Measurements from ENCODE around the gene NFIB.

NFIB gene

DNA sequence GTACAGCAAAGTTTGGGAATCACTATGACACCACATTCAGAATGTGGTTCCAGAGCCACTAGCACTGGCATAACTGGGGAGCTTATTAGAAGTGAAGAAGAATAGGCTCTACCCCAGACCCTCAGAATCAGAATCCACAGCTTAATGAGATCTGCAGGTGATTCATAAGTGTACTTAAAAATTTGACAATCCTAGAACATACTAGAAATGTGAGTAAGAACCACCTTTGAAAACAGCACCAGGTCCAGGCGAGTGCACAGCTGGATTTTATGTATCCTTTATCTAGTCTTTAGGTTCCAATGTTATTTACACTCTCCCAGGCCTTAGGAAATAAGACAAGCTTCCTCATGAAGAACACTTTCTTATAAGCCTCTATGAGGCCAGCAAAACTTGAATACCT is 149.0 kb downstream of the NFIB start:
- H3K4me3 ChIP-seq: no peak overlapping the region
- H3K9me3 ChIP-seq: no peaks in the 10 kb centered on the region
- H3K4me2 ChIP-seq: no peak overlapping the region
- H3K36me3 ChIP-seq: no peaks in the 10 kb centered on the region
- H3K4me1 ChIP-seq: peaks cover 4% of the 10 kb centered on the region; the same call in 1 of the 2 replicates
- H4K20me1 ChIP-seq: no peaks in the 10 kb centered on the region
- no peak for TF ChIP-seq Cebpa-rat (IDR thresholded peaks at IDR 0.05)
- no peak overlapping the region for H3K9ac ChIP-seq
- H3K27ac ChIP-seq: no peak overlapping the region
- H3K27me3 ChIP-seq: no peaks in the 10 kb centered on the region

DNA sequence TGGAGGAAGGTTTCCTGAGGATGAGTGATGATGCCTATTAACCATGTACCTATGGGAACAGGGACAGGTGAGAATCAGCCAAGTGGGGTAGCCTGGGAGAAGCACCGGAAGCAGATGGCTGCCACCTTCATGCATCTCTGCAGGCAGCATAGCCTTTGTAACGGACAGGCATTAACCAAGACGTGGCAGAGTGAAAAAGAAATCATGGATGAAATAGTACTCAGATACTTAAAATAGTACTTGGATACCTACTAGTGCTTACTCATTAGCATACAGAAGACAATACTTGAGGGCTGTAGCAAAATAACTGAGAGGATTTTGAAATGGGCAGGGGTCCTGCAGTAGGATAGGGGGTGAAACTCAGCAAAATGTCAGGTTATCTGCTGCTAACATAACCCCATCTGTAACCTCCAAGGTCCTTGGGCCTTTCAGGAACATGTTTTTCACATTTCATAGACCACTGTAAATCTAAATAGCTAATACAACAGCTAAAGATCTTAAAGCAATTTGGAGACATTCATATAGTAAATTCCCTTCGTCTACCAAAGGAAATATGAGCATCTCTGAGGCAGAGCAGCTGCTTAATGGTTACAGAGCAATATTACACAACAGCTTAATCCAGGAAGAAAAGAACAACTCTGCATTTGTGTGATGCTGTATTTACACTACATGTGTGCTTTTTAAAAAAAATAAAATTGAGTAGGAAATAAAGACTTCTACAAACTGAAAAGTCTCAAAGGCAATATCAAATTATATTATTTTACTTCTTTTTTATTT is 154.3 kb downstream of the NFIB start:
- no peaks in the 10 kb centered on the region for H3K36me3 ChIP-seq
- no peak for TF ChIP-seq Cebpa-rat (IDR thresholded peaks at IDR 0.05)
- no peaks in the 10 kb centered on the region for H4K20me1 ChIP-seq
- H3K4me1 ChIP-seq: peaks cover 5% of the 10 kb centered on the region; the same call in 1 of the 2 replicates
- no peak overlapping the region for H3K27ac ChIP-seq
- H3K4me3 ChIP-seq: no peak overlapping the region
- no peak overlapping the region for H3K4me2 ChIP-seq
- H3K9me3 ChIP-seq: no peaks in the 10 kb centered on the region
- no peaks in the 10 kb centered on the region for H3K27me3 ChIP-seq
- no peak overlapping the region for H3K9ac ChIP-seq

DNA sequence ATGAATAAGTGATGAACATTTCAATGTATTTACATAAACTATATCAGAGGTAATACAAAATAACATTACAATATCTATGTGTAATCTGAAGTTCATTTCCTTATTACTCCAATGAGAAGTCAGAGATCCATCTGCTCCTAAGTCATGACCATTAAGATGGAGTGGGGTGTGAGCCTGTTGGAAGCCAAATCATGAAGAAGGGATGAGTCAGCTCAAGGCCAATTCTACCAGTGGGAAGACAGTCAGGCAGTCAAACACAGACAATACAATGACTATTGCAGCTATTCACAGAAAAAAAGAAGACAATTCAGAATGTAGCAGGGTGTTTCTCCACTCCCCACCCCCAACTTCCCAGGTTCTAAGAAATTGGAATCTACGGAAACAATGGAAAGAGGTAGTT is 155.0 kb downstream of the NFIB start:
- no peak for TF ChIP-seq Cebpa-rat (IDR thresholded peaks at IDR 0.05)
- Histone ChIP-seq H3K36me3 (no peaks in the 10 kb centered on the region), H3K9me3 (no peaks in the 10 kb centered on the region), H3K4me1 (peaks cover 5% of the 10 kb centered on the region; the same call in 1 of the 2 replicates), H3K4me3 (no peak overlapping the region), H3K4me2 (no peak overlapping the region), H3K27me3 (no peaks in the 10 kb centered on the region), H4K20me1 (no peaks in the 10 kb centered on the region), H3K27ac (no peak overlapping the region), H3K9ac (no peak overlapping the region)

DNA sequence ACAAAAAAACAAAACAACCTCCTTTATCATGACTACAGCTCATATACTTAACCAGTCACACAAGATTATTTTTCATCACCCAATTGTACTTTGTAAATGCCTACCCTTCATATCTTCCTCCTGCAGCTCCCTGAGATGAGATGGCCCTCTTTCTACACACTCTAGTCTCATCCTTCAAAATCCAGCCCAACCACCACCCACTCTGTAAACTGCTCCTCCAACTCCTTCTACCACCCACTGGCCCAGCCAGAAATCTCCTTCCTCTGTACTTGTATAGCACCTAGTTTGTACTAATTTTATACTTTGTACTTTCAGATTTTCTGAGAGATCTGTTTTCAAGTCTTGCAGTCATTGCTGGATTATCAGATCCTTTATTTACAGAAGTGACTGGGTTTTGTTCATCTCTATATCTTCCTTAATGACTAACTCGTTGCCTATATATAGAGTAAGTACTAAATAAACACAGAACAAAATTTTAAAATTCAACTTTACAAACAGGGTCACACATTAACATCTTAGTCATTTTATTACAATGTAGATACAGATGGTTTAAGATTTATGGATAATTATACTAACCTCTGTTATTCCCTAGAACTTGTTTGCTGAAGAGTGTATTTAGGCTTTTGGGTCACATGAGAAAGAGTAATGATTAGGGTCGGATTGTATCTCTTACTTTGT is 155.7 kb downstream of the NFIB start:
- Histone ChIP-seq H3K4me3 (no peak overlapping the region), H3K27ac (no peak overlapping the region), H3K36me3 (no peaks in the 10 kb centered on the region), H3K9ac (no peak overlapping the region), H3K9me3 (no peaks in the 10 kb centered on the region), H3K27me3 (no peaks in the 10 kb centered on the region), H4K20me1 (no peaks in the 10 kb centered on the region), H3K4me2 (no peak overlapping the region), H3K4me1 (peaks cover 5% of the 10 kb centered on the region; the same call in 1 of the 2 replicates)
- TF ChIP-seq Cebpa-rat (IDR thresholded peaks at IDR 0.05): no peak

DNA sequence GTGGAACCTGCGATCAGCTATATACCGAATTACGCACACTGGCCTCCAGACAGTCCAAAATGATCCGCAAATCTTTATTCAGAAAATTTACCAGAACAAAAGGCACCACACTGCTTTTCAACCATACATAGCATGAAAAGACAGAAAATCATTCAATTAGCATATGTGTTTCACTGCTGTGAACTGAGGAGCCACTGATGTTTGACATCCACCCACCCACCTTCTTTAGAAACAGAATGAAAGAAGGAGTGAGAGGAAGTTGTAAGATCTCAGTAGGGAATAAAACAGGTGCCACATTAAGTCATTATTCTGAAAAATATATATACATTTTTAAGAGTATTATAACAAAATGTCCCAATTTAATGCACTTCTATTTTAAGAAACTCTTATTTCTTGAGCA is 156.8 kb downstream of the NFIB start:
- H3K4me1 ChIP-seq: peaks cover 5% of the 10 kb centered on the region; the same call in 1 of the 2 replicates
- H3K27ac ChIP-seq: no peak overlapping the region
- no peak overlapping the region for H3K4me3 ChIP-seq
- no peaks in the 10 kb centered on the region for H4K20me1 ChIP-seq
- H3K9me3 ChIP-seq: no peaks in the 10 kb centered on the region
- no peaks in the 10 kb centered on the region for H3K36me3 ChIP-seq
- H3K4me2 ChIP-seq: no peak overlapping the region
- H3K27me3 ChIP-seq: no peaks in the 10 kb centered on the region
- no peak overlapping the region for H3K9ac ChIP-seq
- TF ChIP-seq Cebpa-rat (IDR thresholded peaks at IDR 0.05): no peak

DNA sequence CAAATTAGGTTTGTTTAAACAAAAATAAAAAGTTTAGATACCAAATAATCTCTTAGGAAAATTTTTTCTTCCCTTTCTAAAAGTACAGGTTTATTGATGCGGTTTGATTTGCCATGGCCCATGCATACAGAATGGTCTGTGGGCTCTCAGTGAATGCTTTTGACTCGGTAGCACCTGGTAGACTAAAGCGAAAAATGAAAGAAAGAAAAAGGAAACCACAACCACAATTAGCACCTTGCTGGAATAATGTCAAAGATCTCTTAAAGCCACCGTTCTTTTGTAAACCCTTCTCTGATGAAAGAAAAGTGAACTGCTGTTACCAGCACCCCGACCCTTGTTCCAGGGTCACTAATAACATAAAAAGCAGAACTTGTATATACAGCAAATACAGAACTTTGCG is 157.9 kb downstream of the NFIB start:
- Histone ChIP-seq H3K9ac (no peak overlapping the region), H4K20me1 (no peaks in the 10 kb centered on the region), H3K4me1 (peaks cover 5% of the 10 kb centered on the region; the same call in 1 of the 2 replicates), H3K4me2 (no peak overlapping the region), H3K27ac (no peak overlapping the region), H3K4me3 (no peak overlapping the region), H3K27me3 (no peaks in the 10 kb centered on the region), H3K36me3 (no peaks in the 10 kb centered on the region), H3K9me3 (no peaks in the 10 kb centered on the region)
- TF ChIP-seq Cebpa-rat (IDR thresholded peaks at IDR 0.05): no peak

DNA sequence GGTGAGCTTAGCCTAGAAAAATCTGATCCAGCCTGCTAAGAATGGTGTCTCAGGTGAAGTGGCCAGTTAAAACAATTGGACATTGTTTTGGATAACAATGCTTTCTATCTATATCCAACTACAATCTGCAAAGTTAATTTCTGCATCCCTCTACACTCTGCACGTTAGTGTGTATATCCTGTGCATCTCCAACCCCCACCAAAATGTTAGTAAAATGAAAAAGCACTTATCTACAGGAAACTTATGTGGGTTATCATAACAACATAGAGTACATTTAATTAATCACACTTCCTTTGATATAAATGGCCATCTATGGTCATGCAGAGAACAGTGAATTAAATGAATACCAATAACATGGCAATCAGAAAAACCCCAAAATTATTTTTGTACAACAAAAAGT is 158.7 kb downstream of the NFIB start:
- Histone ChIP-seq H3K4me2 (no peak overlapping the region), H3K9ac (no peak overlapping the region), H4K20me1 (no peaks in the 10 kb centered on the region), H3K9me3 (no peaks in the 10 kb centered on the region), H3K36me3 (no peaks in the 10 kb centered on the region), H3K27ac (no peak overlapping the region), H3K4me3 (no peak overlapping the region), H3K4me1 (peaks cover 5% of the 10 kb centered on the region; the same call in 1 of the 2 replicates), H3K27me3 (no peaks in the 10 kb centered on the region)
- TF ChIP-seq Cebpa-rat (IDR thresholded peaks at IDR 0.05): no peak

DNA sequence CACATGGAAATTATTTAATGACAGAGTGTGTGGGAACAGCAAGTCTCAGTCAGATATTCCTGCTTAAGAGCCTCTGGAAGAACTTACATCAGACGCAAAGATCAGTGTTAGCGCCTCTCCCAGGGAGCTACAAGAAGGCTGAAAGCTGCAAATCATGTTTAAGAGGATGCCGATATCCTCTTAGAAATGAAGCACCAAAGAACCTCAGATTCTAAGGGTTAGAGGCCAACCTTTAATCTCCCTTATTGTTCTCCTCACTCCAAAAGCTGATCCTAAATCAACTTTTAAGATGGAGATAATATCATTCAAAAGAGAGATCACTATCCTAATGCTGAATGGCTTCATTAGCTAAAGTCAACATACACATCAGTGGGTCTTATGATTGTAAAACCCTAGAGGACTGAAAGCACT is 160.6 kb downstream of the NFIB start:
- H3K9me3 ChIP-seq: no peaks in the 10 kb centered on the region
- no peaks in the 10 kb centered on the region for H4K20me1 ChIP-seq
- H3K36me3 ChIP-seq: no peaks in the 10 kb centered on the region
- TF ChIP-seq Cebpa-rat (IDR thresholded peaks at IDR 0.05): no peak
- H3K4me2 ChIP-seq: no peak overlapping the region
- H3K27ac ChIP-seq: no peak overlapping the region
- no peak overlapping the region for H3K9ac ChIP-seq
- no peak overlapping the region for H3K4me3 ChIP-seq
- no peaks in the 10 kb centered on the region for H3K27me3 ChIP-seq
- H3K4me1 ChIP-seq: peaks cover 5% of the 10 kb centered on the region; the same call in 1 of the 2 replicates

DNA sequence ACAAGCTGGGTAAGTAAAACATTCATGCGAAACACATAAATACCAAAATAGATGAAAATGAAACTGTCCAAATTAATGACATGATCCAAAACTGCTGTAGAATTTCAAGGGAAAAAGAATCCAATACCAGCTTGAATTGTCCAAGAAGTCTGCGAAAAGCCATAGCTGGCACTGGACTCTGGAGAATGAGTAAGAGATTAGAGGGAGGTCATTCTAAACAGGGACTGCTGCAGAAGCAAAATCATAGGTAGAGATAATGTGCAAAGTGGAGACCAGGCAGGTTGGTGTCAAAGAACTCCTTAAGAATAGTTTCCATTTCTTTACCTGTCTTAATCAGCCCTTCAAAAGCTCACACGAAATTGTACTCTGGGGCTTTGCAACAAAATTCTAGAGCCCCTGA is 162.5 kb downstream of the NFIB start:
- Histone ChIP-seq H4K20me1 (no peaks in the 10 kb centered on the region), H3K4me3 (no peak overlapping the region), H3K4me1 (peaks cover 5% of the 10 kb centered on the region; the same call in 1 of the 2 replicates), H3K36me3 (no peaks in the 10 kb centered on the region), H3K9ac (no peak overlapping the region), H3K27ac (no peak overlapping the region), H3K9me3 (no peaks in the 10 kb centered on the region), H3K27me3 (no peaks in the 10 kb centered on the region), H3K4me2 (no peak overlapping the region)
- TF ChIP-seq Cebpa-rat (IDR thresholded peaks at IDR 0.05): no peak

DNA sequence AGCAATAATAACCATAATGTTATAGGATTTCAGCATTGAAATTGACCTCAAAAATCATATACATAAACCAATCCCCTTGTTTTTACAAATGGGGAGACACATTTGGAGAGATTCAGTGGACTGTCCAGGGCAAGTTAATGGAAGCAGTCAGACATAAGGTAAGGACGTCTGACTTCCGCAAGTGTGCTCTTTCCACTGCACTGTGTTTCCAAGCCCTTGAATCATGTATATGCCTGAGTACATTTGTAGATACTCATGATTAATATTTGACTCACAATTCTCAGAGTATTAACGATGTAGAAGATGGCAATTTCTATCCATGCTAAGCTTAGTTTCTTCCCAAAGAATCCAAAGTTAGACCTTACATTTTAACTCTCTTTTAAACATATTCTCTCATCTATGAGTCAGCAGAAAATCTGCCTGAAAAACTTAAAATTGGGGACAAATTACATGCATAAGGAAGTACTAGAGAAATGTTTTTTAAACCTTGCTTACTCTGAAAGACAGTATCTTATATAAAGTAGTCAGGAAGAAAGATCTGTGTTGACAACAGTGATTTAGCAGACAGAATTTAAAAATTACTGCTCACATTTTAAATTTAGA is 165.3 kb downstream of the NFIB start:
- no peak for TF ChIP-seq Cebpa-rat (IDR thresholded peaks at IDR 0.05)
- Histone ChIP-seq H3K36me3 (no peaks in the 10 kb centered on the region), H3K9me3 (no peaks in the 10 kb centered on the region), H3K4me3 (no peak overlapping the region), H3K4me1 (no peaks in the 10 kb centered on the region), H4K20me1 (no peaks in the 10 kb centered on the region), H3K4me2 (no peak overlapping the region), H3K9ac (no peak overlapping the region), H3K27ac (no peak overlapping the region), H3K27me3 (no peaks in the 10 kb centered on the region)

All from BLaER1 (cell line).